NK-92 (cell line): Measurements from ENCODE around the gene GAS7.

ENCODE experiments used
- DNase-seq: peaks from one replicate; lab custom pipeline; 2025; ENCODE audit not compliant: unreplicated experiment; lab: John Stamatoyannopoulos, UW

Gene GAS7

GRCh38 chr17:9956474-9957131 is 241.8 kb downstream of the GAS7 start:
- no peak for DNase-seq

- no peak for DNase-seq
Measured at GRCh38 chr17:9953492-9953891, 244.9 kb downstream of the GAS7 start.

DNA sequence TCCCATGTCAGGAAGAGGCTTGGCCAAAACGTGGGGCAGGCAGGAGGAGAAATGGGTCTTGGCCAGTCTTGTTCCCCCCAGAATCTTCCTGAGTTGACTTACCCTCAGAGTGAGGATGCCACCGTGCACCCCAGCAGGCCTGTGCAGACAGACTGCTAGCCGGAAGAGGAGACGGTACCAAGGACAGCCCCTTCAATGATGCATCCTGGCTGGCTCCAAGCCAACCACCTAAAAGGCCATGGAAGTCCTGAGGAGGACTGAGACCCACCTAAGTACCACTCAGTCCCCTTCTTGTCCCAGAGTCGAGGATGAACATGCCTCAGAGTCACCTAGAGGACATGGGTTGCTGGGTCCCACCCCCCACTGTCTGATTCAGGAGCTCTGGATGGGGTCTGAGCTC is 246.6 kb downstream of the GAS7 start:
- no peak for DNase-seq

GRCh38 chr17:9948928-9949327 is 249.5 kb downstream of the GAS7 start:
- DNase-seq = no peak

GRCh38 chr17:9944704-9945103 is 253.7 kb downstream of the GAS7 start:
- DNase-seq = no peak

DNA sequence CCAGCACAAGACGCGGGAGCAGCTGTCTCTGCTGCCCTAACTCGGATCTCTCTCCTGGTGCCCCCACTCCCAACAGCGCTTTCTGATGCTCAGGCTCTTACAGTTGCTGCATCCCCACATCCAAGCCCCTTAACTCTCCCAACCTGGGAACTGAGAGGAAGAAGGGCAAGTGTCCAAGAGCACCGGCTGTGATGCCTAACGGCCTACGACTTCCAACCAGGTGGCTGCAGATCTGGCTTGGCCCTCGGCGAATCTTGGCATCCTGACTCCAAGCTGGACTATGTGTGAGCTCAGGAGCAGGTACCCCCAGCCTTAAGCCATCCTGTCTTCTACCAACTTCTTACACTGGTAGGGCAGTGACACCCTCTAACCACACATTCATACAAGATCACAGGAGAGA is 255.1 kb downstream of the GAS7 start:
- DNase-seq = no peak

GRCh38 chr17:9942885-9943284 is 255.5 kb downstream of the GAS7 start:
- no peak for DNase-seq

- no peak for DNase-seq
Measured at GRCh38 chr17:9941305-9941704, 257.1 kb downstream of the GAS7 start.

- no peak for DNase-seq
Measured at GRCh38 chr17:9940841-9941240, 257.6 kb downstream of the GAS7 start.

DNA sequence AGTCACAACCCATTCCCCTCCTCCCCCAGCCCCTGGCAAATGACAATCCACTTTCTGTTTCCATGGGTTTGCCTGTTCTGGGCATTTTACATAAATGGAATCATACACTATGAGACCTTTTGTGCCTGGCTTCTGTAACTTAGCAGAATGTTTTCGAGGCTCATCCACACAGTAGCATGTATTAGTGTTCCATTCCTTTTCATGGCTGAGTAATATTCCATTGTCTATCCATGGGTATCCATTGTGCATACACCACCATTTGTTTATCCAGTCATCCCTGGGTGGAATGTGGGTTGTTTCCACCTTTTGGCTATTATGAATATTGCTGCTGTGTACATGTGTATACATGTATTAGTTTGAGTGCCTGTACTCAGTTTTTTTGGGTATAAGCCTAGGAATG is 259.6 kb downstream of the GAS7 start:
- DNase-seq = no peak

- no peak for DNase-seq
Measured at GRCh38 chr17:9937901-9938300, 260.5 kb downstream of the GAS7 start.

DNA sequence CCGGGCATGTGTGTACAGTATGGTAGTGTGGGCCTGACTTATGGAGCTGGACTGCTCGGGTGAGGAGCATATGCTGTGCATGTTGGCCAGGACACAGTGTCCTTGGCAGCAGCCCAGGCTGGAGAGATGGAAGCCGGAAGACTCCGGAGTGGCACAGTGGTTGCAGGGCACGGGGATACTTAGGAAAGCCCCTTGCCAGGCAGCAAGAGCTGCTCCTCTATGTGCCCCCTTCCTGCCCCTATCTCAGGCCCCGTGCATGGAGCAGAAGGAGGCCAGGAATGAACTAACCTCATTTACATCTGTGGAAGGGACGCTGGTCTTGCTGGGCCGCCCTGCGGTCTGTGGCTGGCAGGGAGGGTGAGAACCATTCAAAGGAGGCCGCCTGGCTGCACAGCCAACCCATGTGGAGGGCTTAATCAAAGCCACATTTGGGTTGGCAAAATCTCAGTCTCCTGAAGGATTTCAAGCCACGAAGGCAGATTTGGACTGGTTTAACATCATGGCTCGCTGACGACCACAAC is 261.1 kb downstream of the GAS7 start:
- DNase-seq = no peak

- no peak for DNase-seq
Measured at GRCh38 chr17:9936095-9936494, 262.3 kb downstream of the GAS7 start.

- no peak for DNase-seq
Measured at GRCh38 chr17:9935408-9935807, 263.0 kb downstream of the GAS7 start.

GRCh38 chr17:9934331-9934730 is 264.1 kb downstream of the GAS7 start:
- no peak for DNase-seq

GRCh38 chr17:9932491-9932890 is 265.9 kb downstream of the GAS7 start:
- no peak for DNase-seq

- DNase-seq = no peak
Measured at GRCh38 chr17:9931144-9931741, 267.2 kb downstream of the GAS7 start.

DNA sequence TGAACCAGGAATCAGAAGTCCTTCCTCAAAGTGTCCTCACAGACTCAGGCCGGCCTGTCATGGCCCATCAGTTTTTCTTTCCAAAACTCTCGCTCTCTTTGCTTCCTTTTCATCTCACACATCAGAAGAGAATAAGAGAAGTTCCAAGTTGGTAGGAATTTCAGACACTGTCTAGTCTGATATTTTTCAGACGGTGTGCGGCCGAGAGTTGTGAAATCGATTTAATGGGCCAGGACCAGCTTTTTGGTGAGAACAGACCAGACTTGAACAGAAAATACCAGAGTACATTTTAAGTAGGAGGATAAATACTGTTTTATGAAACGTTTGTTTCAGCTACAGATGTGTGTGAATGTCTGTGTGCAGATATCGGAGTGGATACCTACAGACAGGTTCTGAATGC is 268.5 kb downstream of the GAS7 start:
- no peak for DNase-seq

GRCh38 chr17:9928601-9929333 is 269.6 kb downstream of the GAS7 start:
- no peak for DNase-seq

DNA sequence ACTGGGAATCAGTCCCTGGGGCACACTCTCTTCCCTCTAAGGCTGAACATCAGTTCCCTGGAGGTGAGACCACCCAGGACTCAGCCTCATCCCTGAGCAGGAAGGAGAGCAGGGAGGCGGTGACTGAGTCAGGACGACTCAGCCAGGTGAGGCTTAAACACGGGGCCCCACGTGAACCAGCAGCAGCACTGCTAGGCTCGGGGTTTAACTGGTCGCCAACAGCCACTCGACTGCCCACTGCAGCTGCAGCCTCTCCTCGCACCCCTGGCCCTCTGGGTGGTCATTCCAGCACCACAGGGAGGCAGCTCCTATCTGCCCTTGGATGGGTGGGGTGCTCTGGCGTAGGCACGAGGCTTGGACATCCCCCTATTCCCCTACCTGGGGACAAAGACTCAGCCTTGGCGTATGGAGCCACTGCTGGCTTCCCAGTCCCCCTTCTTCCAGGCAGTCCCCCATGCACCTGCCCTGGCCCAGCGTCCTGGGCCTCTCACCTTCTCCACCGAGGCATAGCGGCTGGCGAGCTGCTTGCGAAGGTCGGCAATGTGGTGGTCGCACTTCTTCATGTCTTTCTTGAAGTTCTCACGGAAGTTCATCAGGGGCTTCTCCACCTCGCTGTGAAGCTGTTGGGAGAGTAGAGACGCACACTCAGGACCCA is 272.1 kb downstream of the GAS7 start:
- no peak for DNase-seq

- no peak for DNase-seq
Measured at GRCh38 chr17:9925457-9925856, 272.9 kb downstream of the GAS7 start.

- DNase-seq = no peak
Measured at GRCh38 chr17:9924735-9925191, 273.6 kb downstream of the GAS7 start.
